Spleen (tissue), 7 donors: ENCODE data around the gene TTC12.

Source experiments
- POLR2A ChIP-seq, 3 donors: fragments of 450-650 bp; IDR thresholded peaks; one replicate each; pipeline ENCODE4 v1.5.1; 2017; ENCODE audit warnings: antibody characterized with exemption in 3 of 3, mild to moderate bottlenecking in 1 of 3
- TF ChIP-seq, protein P1 (sequence below), 11 experiments: fragments of 200-600 bp in 7 of 11; fragments of 450-650 bp in 4 of 11; sonication (generic) in 4 of 11; IDR thresholded peaks in 8 of 11; conservative IDR thresholded peaks in 3 of 11; 1 replicate in 7 of 11; 2 replicates in 4 of 11; pipeline versions ENCODE4 v1.4.0 to v1.8.0; 2016 to 2021; ENCODE audit warnings: antibody characterized with exemption in 11 of 11, inconsistent platforms in 4 of 11, mild to moderate bottlenecking in 1 of 11
- donor health status: DM: no; HTN: no; CAD: no; lungs with moderate emphysema.
- donor health status: DM: no; HTN: no; CAD: no.
- donor health status: DM: no; HTN: no; CAD: no.

DNA sequence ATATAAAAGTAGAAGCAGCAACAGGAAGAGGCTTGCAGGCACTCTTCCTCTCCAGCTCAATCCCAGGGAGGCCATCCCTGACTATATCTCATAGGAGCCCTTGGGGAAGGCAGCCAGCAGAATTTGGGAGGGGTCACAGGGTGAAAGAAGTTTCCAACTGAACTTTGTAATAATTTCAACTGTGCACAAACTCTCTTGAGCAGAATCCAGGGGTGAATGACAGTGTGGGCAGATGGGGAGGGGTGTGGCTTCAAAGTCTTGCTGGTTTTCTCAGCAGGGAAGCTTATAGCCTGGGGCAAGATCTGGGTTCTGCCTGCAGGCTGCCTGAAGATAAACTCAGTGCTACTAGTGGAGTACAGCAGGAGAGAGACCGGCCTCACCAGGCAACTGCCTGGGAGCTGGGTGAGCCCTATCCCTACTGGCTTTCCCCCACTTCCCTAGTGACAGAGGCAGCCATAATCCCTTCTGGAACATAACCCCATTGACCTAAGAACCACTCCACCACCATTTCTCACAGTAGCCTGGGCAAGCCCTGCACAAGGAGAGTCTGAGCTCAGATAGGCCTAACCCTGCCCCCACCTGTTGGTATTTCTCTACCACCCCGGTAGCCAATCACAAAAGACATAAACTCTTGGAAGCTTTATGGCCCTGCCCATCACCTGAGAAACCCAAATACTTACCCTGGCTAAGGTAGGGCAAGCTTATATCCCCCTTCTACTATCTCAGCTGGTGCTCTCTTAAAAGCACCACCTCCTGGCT is 17.8 kb upstream of the TTC12 start:
- TF ChIP-seq POLR2A (IDR thresholded peaks at IDR 0.05), result no peak
- TF ChIP-seq, protein P1, sequence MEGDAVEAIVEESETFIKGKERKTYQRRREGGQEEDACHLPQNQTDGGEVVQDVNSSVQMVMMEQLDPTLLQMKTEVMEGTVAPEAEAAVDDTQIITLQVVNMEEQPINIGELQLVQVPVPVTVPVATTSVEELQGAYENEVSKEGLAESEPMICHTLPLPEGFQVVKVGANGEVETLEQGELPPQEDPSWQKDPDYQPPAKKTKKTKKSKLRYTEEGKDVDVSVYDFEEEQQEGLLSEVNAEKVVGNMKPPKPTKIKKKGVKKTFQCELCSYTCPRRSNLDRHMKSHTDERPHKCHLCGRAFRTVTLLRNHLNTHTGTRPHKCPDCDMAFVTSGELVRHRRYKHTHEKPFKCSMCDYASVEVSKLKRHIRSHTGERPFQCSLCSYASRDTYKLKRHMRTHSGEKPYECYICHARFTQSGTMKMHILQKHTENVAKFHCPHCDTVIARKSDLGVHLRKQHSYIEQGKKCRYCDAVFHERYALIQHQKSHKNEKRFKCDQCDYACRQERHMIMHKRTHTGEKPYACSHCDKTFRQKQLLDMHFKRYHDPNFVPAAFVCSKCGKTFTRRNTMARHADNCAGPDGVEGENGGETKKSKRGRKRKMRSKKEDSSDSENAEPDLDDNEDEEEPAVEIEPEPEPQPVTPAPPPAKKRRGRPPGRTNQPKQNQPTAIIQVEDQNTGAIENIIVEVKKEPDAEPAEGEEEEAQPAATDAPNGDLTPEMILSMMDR (IDR thresholded peaks at IDR 0.05 in 8 of 11, conservative IDR thresholded peaks at IDR 0.05 in 3 of 11), result no peak
